Endothelial cell of umbilical vein (primary cell): Measurements from ENCODE around the gene GPR162. TPM values are rescaled to one million over a fixed set of nuclear protein-coding genes. Genes with fewer than 3 reads are reported as not detected.
"Not testable (repeated sequence)": the region's sequence is repeated elsewhere in the genome, so short reads cannot be mapped to it uniquely, and the experiment has no call there.

Experiments used
- BruUV-seq: library from RNA; stranded (reverse); fragments of 400-500 nt; replicated peaks from 2 replicates; lab custom pipeline; 2021; lab: Mats Ljungman, UMichigan
- CTCF ChIA-PET: fragments of 300-600, 350-600 bp; sonication (Branson Sonifier 250); formaldehyde crosslinking; loops from one replicate; lab custom pipeline; 2021; ENCODE audit warnings: antibody characterized with exemption, inconsistent platforms; lab: Charles Lee
- POLR2A ChIA-PET: fragments of 300-600, 350-600 bp; sonication (Branson Sonifier 250); formaldehyde crosslinking; loops from one replicate; lab custom pipeline; 2021; ENCODE audit warnings: antibody characterized with exemption, inconsistent platforms; lab: Charles Lee
- DNase-seq: peaks from one replicate; pipeline ENCODE4 v3.0.0-alpha.2; 2011; ENCODE audit warnings: low read depth, low spot score
- FAIRE-seq: peaks from 2 replicates; lab custom pipeline; 2011; peaks lifted over from hg19 to GRCh38; lab: Jason Lieb, UNC
- H2AFZ ChIP-seq: 2 replicates; pipeline ENCODE4 v1.6.0; 2012; ENCODE audit warnings: low read depth, low read length, control low read depth, inconsistent platforms
- H3K27ac ChIP-seq: 2 replicates; pipeline ENCODE4 v1.5.1; 2011; ENCODE audit warnings: low read depth, mild to moderate bottlenecking, control low read depth, low read length, moderate library complexity; ENCODE audit not compliant: insufficient read depth
- H3K27me3 ChIP-seq, 2 experiments: 2 replicates each; pipeline versions ENCODE4 v1.6.0 to v1.6.1; 2011; ENCODE audit warnings: low read length in 2 of 2, mixed read lengths in 1 of 2; ENCODE audit not compliant: control insufficient read depth in 2 of 2, insufficient read depth in 2 of 2
- H3K36me3 ChIP-seq, 2 experiments: 2 replicates in 1 of 2; 3 replicates in 1 of 2; pipeline ENCODE4 v1.5.1; 2011; ENCODE audit warnings: low read length in 2 of 2, mild to moderate bottlenecking in 1 of 2, moderate library complexity in 1 of 2; ENCODE audit not compliant: control insufficient read depth in 2 of 2, insufficient read depth in 2 of 2; ENCODE audit errors: extremely low read depth in 1 of 2
- H3K4me1 ChIP-seq: 3 replicates; pipeline ENCODE4 v1.5.1; 2011; ENCODE audit warnings: mild to moderate bottlenecking, low read length; ENCODE audit not compliant: control insufficient read depth, insufficient read depth; ENCODE audit errors: extremely low read depth
- H3K4me2 ChIP-seq: 2 replicates; pipeline ENCODE4 v1.6.1; 2011; ENCODE audit warnings: low read length, control low read depth, mixed read lengths; ENCODE audit not compliant: insufficient read depth
- H3K4me3 ChIP-seq, 3 experiments: fragments of 200-600 bp in 1 of 3; sonication (generic), shearing (Covaris generic) in 1 of 3; replicated peaks in 1 of 3; 2 replicates each; pipeline ENCODE4 v1.5.1; 2011 to 2016; ENCODE audit warnings: control low read depth in 3 of 3, low read length in 3 of 3, mild to moderate bottlenecking in 2 of 3, inconsistent platforms in 1 of 3, low read depth in 1 of 3, moderate library complexity in 1 of 3; ENCODE audit not compliant: insufficient read depth in 1 of 3
- H3K79me2 ChIP-seq: 2 replicates; pipeline ENCODE4 v1.6.0; 2012; ENCODE audit warnings: low read length, inconsistent platforms; ENCODE audit not compliant: control insufficient read depth, insufficient read depth
- H3K9ac ChIP-seq: replicated peaks from 2 replicates; pipeline ENCODE3; 2011; ENCODE audit warnings: low read length, control low read depth; ENCODE audit not compliant: insufficient read depth; ENCODE audit errors: extremely low read depth
- H3K9me1 ChIP-seq: replicated peaks from 3 replicates; pipeline ENCODE4 v1.6.0; 2011; ENCODE audit warnings: mild to moderate bottlenecking, low read length; ENCODE audit not compliant: control insufficient read depth, insufficient read depth; ENCODE audit errors: extremely low read depth
- H3K9me3 ChIP-seq: replicated peaks from 2 replicates; pipeline ENCODE4 v1.5.1; 2012; ENCODE audit warnings: low read length, inconsistent platforms; ENCODE audit not compliant: control insufficient read depth, insufficient read depth
- H4K20me1 ChIP-seq: replicated peaks from 2 replicates; pipeline ENCODE3; 2011; ENCODE audit warnings: mild to moderate bottlenecking, low read length; ENCODE audit not compliant: control insufficient read depth, insufficient read depth; ENCODE audit errors: extremely low read depth
- CTCF ChIP-seq, 2 donors: IDR thresholded peaks; 1 replicate in 1 of 2; 2 replicates in 1 of 2; pipeline ENCODE4 v1.5.1; 2011; ENCODE audit warnings: low read length in 2 of 2, mild to moderate bottlenecking in 2 of 2, moderate library complexity in 2 of 2, control low read depth in 1 of 2, inconsistent platforms in 1 of 2, low read depth in 1 of 2; ENCODE audit not compliant: insufficient read depth in 1 of 2; ENCODE audit errors: extremely low read depth in 1 of 2
- FOS ChIP-seq: IDR thresholded peaks from 2 replicates; pipeline ENCODE4 v1.6.1; 2011; ENCODE audit warnings: mild to moderate bottlenecking, low read length, moderate library complexity, borderline replicate concordance; ENCODE audit not compliant: insufficient read depth
- GATA2 ChIP-seq: IDR thresholded peaks from 2 replicates; pipeline ENCODE4 v1.7.0; 2011; ENCODE audit warnings: low read depth, mild to moderate bottlenecking, moderate library complexity, mixed read lengths, low read length; ENCODE audit not compliant: insufficient read length, insufficient read depth
- JUN ChIP-seq: IDR thresholded peaks from 2 replicates; pipeline ENCODE4 v1.6.1; 2011; ENCODE audit warnings: borderline replicate concordance, low read depth; ENCODE audit not compliant: insufficient read length, insufficient read depth
- MAX ChIP-seq: IDR thresholded peaks from 2 replicates; pipeline ENCODE4 v1.6.1; 2011; ENCODE audit not compliant: insufficient read depth, insufficient read length
- POLR2A ChIP-seq: IDR thresholded peaks from 2 replicates; pipeline ENCODE4 v1.6.1; 2012; ENCODE audit warnings: low read depth, mild to moderate bottlenecking, control low read depth, low read length
- POLR2AphosphoS5 ChIP-seq: IDR thresholded peaks from 2 replicates; pipeline ENCODE4 v1.6.1; 2012; ENCODE audit warnings: low read depth, mild to moderate bottlenecking, control low read depth, low read length, moderate library complexity; ENCODE audit not compliant: insufficient read depth
- dilution Hi-C: fragments of 300-500 bp; cut with MboI; formaldehyde crosslinking; loops from one replicate; pipeline ENCODE4 v1.15.0; 2019; ENCODE audit warnings: low sequenced_read_pairs; ENCODE audit not compliant: extremely low pct_ligation_motif_present
- intact Hi-C: fragments of 100-400 bp; cut with micrococcal nuclease; formaldehyde crosslinking; loops from one replicate; pipeline ENCODE4 v1.10.0; 2022
- polyA plus RNA-seq, 4 experiments: library from polyadenylated mRNA; depleted of rRNA in 3 of 4; stranded (reverse) in 3 of 4; unstranded in 1 of 4; fragments of >200 nt; gene quantifications; 2 replicates each; pipeline versions ENCODE4 v1.2.1 to v1.2.3, GENCODE V29; 2011 to 2012; ENCODE audit warnings: missing spikeins in 1 of 4
- total RNA-seq: library from RNA; stranded (reverse); gene quantifications from 2 replicates; pipeline ENCODE4 v1.2.3, GENCODE V29; 2021

GPR162 gene
- total and polyA plus RNA-seq, 2 donors (not counting 3 experiments of a cell fraction or from before 2014, with no cell fraction given) = 9.7 to 13.7 TPM

GRCh38 chr12:6873094-6874014 is 51.7 kb downstream of the GPR162 start, which contains the start of gene SPSB2:
Gene SPSB2, minus strand, starts transcription at chr12:6873303. Its CDS starts 402 bp downstream, at chr12:6872901.
- H4K20me1 ChIP-seq = no peaks in the 10 kb centered on the region
- peak within 1 kb of the TSS; percentile 60 for H3K27ac ChIP-seq
- no peaks in the 10 kb centered on the region for H3K27me3 ChIP-seq
- H2AFZ ChIP-seq = peak within 1 kb of the TSS; percentile 87
- peaks cover 30% of the 10 kb centered on the region for H3K79me2 ChIP-seq
- peak within 1 kb of the TSS; percentile 98 for H3K4me2 ChIP-seq
- no peaks in the 10 kb centered on the region for H3K9me1 ChIP-seq
- intact Hi-C loops (loop anchor here (1.0 to 5.0 kb wide), 3 partner anchors 18 to 234 kb away; partner anchors contain the start of genes C1R and C1RL), dilution Hi-C loops (no loop called here)
- ChIA-PET CTCF (interaction anchor here (0.8 to 4.3 kb wide), 32 partner anchors 9 to 238 kb away, joined by 3 to 74 read pairs (median 5); partner anchors contain the start of genes C12orf57, C1RL, CDCA3 and LRRC23), POLR2A (interaction anchor here (1.1 to 2.1 kb wide), 7 partner anchors 18 to 120 kb away, joined by 3 to 16 read pairs (median 5); partner anchors contain the start of genes C12orf57, CDCA3, MLF2 and PTMS)
- H3K4me1 ChIP-seq = peaks cover 34% of the 10 kb centered on the region
- TF ChIP-seq CTCF (IDR thresholded peaks at IDR 0.05; ENCODE audit: extremely low read depth in 1 of 2, insufficient read depth in 1 of 2, low read depth in 1 of 2, low read length in 2 of 2) (no peak), POLR2A (peak; percentile 91), POLR2AphosphoS5 (peak; percentile 93), MAX (no peak), GATA2 (no peak), FOS (no peak), JUN (no peak)
- peak; percentile 95 for FAIRE-seq
- peak; percentile 96 for DNase-seq
- peaks cover 0 to 22% of the 10 kb centered on the region in 2 experiments for H3K36me3 ChIP-seq
- peak within 1 kb of the TSS; percentile 92 for H3K9ac ChIP-seq
- BruUV-seq = no TSS peak
- peak within 1 kb of the TSS; percentile 59 to 92 (median 84) for H3K4me3 ChIP-seq
- H3K9me3 ChIP-seq = no peaks in the 10 kb centered on the region

GRCh38 chr12:6874015-6874368 is 52.4 kb downstream of the GPR162 start:
- BruUV-seq, DNase-seq, FAIRE-seq: not testable (repeated sequence)

More at GRCh38 chr12:6874015-6874368, 52.4 kb downstream of the GPR162 start:
- Histone ChIP-seq H3K9ac (peak overlapping the region; percentile 85), H3K4me2 (peak overlapping the region; percentile 98), H2AFZ (peak overlapping the region; percentile 87), H3K4me1 (peaks cover 27% of the 10 kb centered on the region), H3K79me2 (peaks cover 24% of the 10 kb centered on the region), H3K4me3 (peak overlapping the region; percentile 59 to 87 (median 84)), H3K36me3 (peaks cover 0 to 22% of the 10 kb centered on the region in 2 experiments), H3K27ac (peak overlapping the region; percentile 48)
- POLR2A ChIA-PET = interaction anchor here (2.1 kb wide), 1 partner anchor 17 kb away, joined by 16 read pairs; no protein-coding TSS in a partner anchor
- H3K9me3 ChIP-seq, H3K9me1 ChIP-seq, H4K20me1 ChIP-seq, H3K27me3 ChIP-seq, dilution Hi-C loops: not testable (repeated sequence)
- intact Hi-C loops = loop anchor here (5.0 kb wide), 2 partner anchors 218 to 233 kb away; partner anchors contain the start of genes C1R and C1RL
- CTCF ChIA-PET = interaction anchor here (0.9 to 4.3 kb wide), 6 partner anchors 9 to 237 kb away, joined by 3 to 74 read pairs (median 4); partner anchors contain the start of gene C1RL
